Caco-2 (cell line): Measurements from ENCODE around the gene SUSD1. TPM values are rescaled to one million over a fixed set of nuclear protein-coding genes. Genes with fewer than 3 reads are reported as not detected.

Experiments used
- BruUV-seq: library from RNA; stranded (reverse); fragments of 400-500 nt; replicated peaks from 2 replicates; lab custom pipeline; 2021; lab: Mats Ljungman, UMichigan
- CTCF ChIA-PET: fragments of 300-600 bp; sonication (Branson Sonifier 250); formaldehyde crosslinking; loops from one replicate; lab custom pipeline; 2022; ENCODE audit warnings: antibody characterized with exemption; lab: Charles Lee
- POLR2A ChIA-PET: fragments of 300-600 bp; sonication (Branson Sonifier 250); formaldehyde crosslinking; loops from one replicate; lab custom pipeline; 2022; ENCODE audit warnings: antibody characterized with exemption; lab: Charles Lee
- DNase-seq, 2 experiments: peaks; one replicate each; pipeline versions ENCODE4 v3.0.0 to v3.0.0-alpha.2; 2020 to 2022
- H3K27me3 ChIP-seq: replicated peaks from 2 replicates; pipeline ENCODE4 v1.6.0; 2011; ENCODE audit warnings: low read length; ENCODE audit not compliant: control insufficient read depth, insufficient read depth
- H3K36me3 ChIP-seq: 2 replicates; pipeline ENCODE4 v1.5.1; 2011; ENCODE audit warnings: low read length; ENCODE audit not compliant: control insufficient read depth, insufficient read depth
- H3K4me1 ChIP-seq: fragments of 250-450 bp; sonication (Bioruptor Pico); 2 replicates; pipeline ENCODE4 v1.5.1; 2020; ENCODE audit warnings: mild to moderate bottlenecking
- H3K4me3 ChIP-seq: 2 replicates; pipeline ENCODE4 v1.5.1; 2011; ENCODE audit warnings: low read depth, mild to moderate bottlenecking, control low read depth, low read length
- H3K9me3 ChIP-seq: fragments of 250-450 bp; sonication (Bioruptor Pico); 2 replicates; pipeline ENCODE4 v1.5.1; 2020; ENCODE audit warnings: mild to moderate bottlenecking, moderate library complexity
- H3K27ac Mint-ChIP-seq: one replicate; pipeline ENCODE4 v1.8.0; 2022; ENCODE audit warnings: mixed read lengths; ENCODE audit not compliant: unreplicated experiment
- H3K27me3 Mint-ChIP-seq: one replicate; pipeline ENCODE4 v1.8.0; 2022; ENCODE audit warnings: mixed read lengths; ENCODE audit not compliant: insufficient read depth, unreplicated experiment
- H3K36me3 Mint-ChIP-seq: one replicate; pipeline ENCODE4 v1.8.0; 2022; ENCODE audit warnings: mild to moderate bottlenecking, mixed read lengths; ENCODE audit not compliant: insufficient read depth, unreplicated experiment
- H3K4me1 Mint-ChIP-seq: one replicate; pipeline ENCODE4 v1.8.0; 2022; ENCODE audit warnings: low read depth, mixed read lengths; ENCODE audit not compliant: unreplicated experiment
- H3K4me3 Mint-ChIP-seq: one replicate; pipeline ENCODE4 v1.8.0; 2022; ENCODE audit warnings: mild to moderate bottlenecking, moderate library complexity, mixed read lengths; ENCODE audit not compliant: unreplicated experiment
- H3K9me3 Mint-ChIP-seq: one replicate; pipeline ENCODE4 v1.8.0; 2022; ENCODE audit warnings: mixed read lengths; ENCODE audit not compliant: unreplicated experiment
- intact Hi-C: fragments of 100-400 bp; cut with micrococcal nuclease; formaldehyde crosslinking; loops from one replicate; pipeline ENCODE4 v1.10.0; 2022; ENCODE audit not compliant: unreplicated experiment
- total RNA-seq: library from RNA; stranded (reverse); gene quantifications from 2 replicates; pipeline ENCODE4 v1.2.3, GENCODE V29; 2022
- TF ChIP-seq, protein P1 (sequence below), 2 experiments: fragments of 200-600 bp in 1 of 2; IDR thresholded peaks; 1 replicate in 1 of 2; 2 replicates in 1 of 2; pipeline versions ENCODE4 v1.5.1 to v1.8.0; 2011 to 2022; ENCODE audit warnings: antibody characterized with exemption in 1 of 2, control low read depth in 1 of 2, inconsistent platforms in 1 of 2, low read depth in 1 of 2, low read length in 1 of 2, mild to moderate bottlenecking in 1 of 2, moderate library complexity in 1 of 2; ENCODE audit not compliant: insufficient read depth in 1 of 2, severe bottlenecking in 1 of 2, unreplicated experiment in 1 of 2

The SUSD1 gene
- total RNA-seq, 1 experiment from 2014 or later: 53.4 TPM

DNA sequence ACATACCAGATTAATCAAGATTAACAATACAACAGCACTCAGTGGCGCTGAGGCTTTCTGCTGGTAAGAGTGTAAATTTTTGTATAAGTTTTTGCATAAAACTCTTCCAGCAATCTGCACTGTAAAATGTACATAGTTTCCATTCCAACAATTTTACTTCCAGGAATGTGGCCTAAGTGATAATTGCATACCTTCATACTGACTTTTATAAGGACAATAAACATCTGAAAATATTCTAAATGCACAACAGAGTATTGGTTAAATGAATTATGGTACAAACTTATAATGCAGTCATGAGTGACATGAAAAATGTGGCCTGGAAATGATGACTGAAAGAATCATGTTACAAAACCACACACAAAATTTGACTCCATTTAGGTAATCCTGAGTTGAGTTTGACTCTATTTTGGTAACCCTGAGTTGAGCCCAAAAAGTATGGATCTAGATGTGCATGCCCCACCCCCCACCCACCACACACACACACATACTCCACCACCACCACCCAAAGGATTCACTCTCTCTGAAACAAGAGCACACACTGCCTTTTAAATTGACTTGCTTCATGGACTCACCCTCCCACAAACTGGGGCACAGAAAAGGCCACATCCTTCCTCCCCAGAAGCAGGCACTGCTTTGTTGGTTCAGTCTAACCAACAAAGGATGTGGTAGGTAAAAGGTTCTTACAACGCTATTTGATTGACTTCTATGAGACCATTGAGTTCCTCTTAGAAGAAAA, 137.6 kb downstream of the SUSD1 start:
- ChIA-PET POLR2A (no interaction called here), CTCF (no interaction called here)
- Histone ChIP-seq H3K4me1 (peaks cover 33% of the 10 kb centered on the region), H3K27me3 (no peaks in the 10 kb centered on the region), H3K4me3 (no peak overlapping the region), H3K36me3 (peaks cover 4% of the 10 kb centered on the region), H3K9me3 (no peaks in the 10 kb centered on the region)
- Mint-ChIP-seq H3K27ac (peak overlapping the region; percentile 63), H3K36me3 (peaks cover 67% of the 10 kb centered on the region), H3K4me3 (no peak overlapping the region), H3K9me3 (no peaks in the 10 kb centered on the region), H3K4me1 (peaks cover 24% of the 10 kb centered on the region), H3K27me3 (no peaks in the 10 kb centered on the region)
- DNase-seq: no peak
- intact Hi-C loops: no loop called here
- BruUV-seq: no TSS peak
- TF ChIP-seq, protein P1, sequence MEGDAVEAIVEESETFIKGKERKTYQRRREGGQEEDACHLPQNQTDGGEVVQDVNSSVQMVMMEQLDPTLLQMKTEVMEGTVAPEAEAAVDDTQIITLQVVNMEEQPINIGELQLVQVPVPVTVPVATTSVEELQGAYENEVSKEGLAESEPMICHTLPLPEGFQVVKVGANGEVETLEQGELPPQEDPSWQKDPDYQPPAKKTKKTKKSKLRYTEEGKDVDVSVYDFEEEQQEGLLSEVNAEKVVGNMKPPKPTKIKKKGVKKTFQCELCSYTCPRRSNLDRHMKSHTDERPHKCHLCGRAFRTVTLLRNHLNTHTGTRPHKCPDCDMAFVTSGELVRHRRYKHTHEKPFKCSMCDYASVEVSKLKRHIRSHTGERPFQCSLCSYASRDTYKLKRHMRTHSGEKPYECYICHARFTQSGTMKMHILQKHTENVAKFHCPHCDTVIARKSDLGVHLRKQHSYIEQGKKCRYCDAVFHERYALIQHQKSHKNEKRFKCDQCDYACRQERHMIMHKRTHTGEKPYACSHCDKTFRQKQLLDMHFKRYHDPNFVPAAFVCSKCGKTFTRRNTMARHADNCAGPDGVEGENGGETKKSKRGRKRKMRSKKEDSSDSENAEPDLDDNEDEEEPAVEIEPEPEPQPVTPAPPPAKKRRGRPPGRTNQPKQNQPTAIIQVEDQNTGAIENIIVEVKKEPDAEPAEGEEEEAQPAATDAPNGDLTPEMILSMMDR (IDR thresholded peaks at IDR 0.05; ENCODE audit: insufficient read depth in 1 of 2, low read depth in 1 of 2, low read length in 1 of 2, severe bottlenecking in 1 of 2, unreplicated experiment in 1 of 2): no peak

DNA sequence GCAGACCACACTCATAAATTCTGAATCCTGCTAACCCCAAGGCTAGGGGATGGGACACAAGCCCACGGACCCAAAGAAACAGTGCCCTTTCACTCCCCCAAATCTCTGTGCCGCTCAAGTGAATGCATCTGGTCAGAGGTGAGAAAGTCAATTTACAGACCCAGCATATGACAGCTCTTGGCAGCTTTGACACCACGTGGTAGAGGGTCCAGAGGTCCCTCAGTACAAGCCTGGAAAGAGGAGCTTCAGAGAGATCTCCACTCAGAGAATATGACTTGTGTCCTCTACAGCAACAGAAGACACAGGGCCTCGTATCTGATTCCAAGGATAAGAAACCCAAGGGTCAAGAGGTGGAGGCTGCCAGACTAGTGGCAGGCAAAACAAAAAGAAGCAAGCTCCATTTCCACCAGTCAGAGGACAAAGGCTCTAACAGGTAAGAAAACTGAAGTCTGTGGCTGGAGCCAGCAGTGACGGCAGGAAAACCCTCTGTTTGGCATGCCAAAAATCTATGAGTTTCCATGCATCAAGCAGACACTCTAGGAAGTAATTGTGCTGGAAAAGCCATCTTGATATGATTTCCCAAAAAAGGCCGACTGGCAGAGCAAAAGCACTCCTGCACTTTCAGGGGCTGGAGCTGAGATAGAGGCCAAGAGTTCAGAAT, 139.8 kb downstream of the SUSD1 start:
- TF ChIP-seq, protein P1 (IDR thresholded peaks at IDR 0.05; ENCODE audit: insufficient read depth in 1 of 2, low read depth in 1 of 2, low read length in 1 of 2, severe bottlenecking in 1 of 2, unreplicated experiment in 1 of 2): no peak
- ChIA-PET CTCF (no interaction called here), POLR2A (interaction anchor here (0.7 kb wide), 1 partner anchor 60 kb away, joined by 7 read pairs; no protein-coding TSS in a partner anchor)
- Mint-ChIP-seq H3K27me3 (no peaks in the 10 kb centered on the region), H3K27ac (no peak overlapping the region), H3K4me1 (peaks cover 21% of the 10 kb centered on the region), H3K36me3 (peaks cover 45% of the 10 kb centered on the region), H3K9me3 (no peaks in the 10 kb centered on the region), H3K4me3 (no peak overlapping the region)
- DNase-seq: no peak
- Histone ChIP-seq H3K27me3 (no peaks in the 10 kb centered on the region), H3K4me3 (no peak overlapping the region), H3K4me1 (peaks cover 16% of the 10 kb centered on the region), H3K9me3 (no peaks in the 10 kb centered on the region), H3K36me3 (peaks cover 2% of the 10 kb centered on the region)
- no TSS peak for BruUV-seq
- intact Hi-C loops: no loop called here

DNA sequence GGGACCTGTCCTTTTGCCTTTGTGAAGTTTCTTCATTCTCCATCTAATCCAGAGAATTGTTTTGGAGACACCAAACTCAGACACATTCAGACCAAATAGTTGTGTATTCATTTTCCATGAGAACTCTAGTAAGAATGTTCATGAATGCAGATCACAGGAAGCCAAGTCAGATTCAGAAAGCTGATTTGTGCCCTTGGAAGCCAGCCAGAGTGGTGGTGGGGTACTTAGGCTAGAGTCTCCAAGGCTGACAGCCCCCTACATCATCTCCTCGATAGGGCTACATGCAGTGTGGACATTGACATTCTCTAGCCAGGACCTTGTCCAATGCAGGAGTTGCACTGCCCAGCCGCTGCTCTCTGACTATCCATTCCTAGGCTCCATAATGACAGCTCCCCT, 140.9 kb downstream of the SUSD1 start:
- ChIA-PET POLR2A (no interaction called here), CTCF (no interaction called here)
- intact Hi-C loops: no loop called here
- H3K4me1 ChIP-seq: peaks cover 27% of the 10 kb centered on the region
- Mint-ChIP-seq H3K27ac (no peak overlapping the region), H3K9me3 (no peaks in the 10 kb centered on the region), H3K36me3 (peaks cover 34% of the 10 kb centered on the region), H3K27me3 (no peaks in the 10 kb centered on the region), H3K4me3 (no peak overlapping the region), H3K4me1 (peaks cover 28% of the 10 kb centered on the region)
- peaks cover 2% of the 10 kb centered on the region; the same call in 1 of the 2 replicates for H3K36me3 ChIP-seq
- no peaks in the 10 kb centered on the region for H3K27me3 ChIP-seq
- BruUV-seq: no TSS peak
- no peak for DNase-seq
- H3K9me3 ChIP-seq: no peaks in the 10 kb centered on the region
- no peak overlapping the region for H3K4me3 ChIP-seq
- TF ChIP-seq, protein P1 (IDR thresholded peaks at IDR 0.05; ENCODE audit: insufficient read depth in 1 of 2, low read depth in 1 of 2, low read length in 1 of 2, severe bottlenecking in 1 of 2, unreplicated experiment in 1 of 2): no peak
